KMS-11 (cell line): Measurements from ENCODE around the gene ZNF678.

ENCODE experiments used
- H2AFZ ChIP-seq: fragments of 200-600 bp; sonication (generic); 2 replicates; pipeline ENCODE4 v1.6.1; 2016; ENCODE audit warnings: antibody characterized with exemption, mixed run types, low read depth
- H3K27ac ChIP-seq: fragments of 200-600 bp; sonication (generic); 2 replicates; pipeline ENCODE4 v1.6.1; 2016; ENCODE audit warnings: mild to moderate bottlenecking, mixed run types
- H3K27me3 ChIP-seq: fragments of 200-600 bp; sonication (generic); 2 replicates; pipeline ENCODE4 v1.6.1; 2017; ENCODE audit warnings: mild to moderate bottlenecking, low read depth, mixed run types, moderate library complexity; ENCODE audit not compliant: insufficient read depth
- H3K36me3 ChIP-seq: fragments of 200-600 bp; sonication (generic); 2 replicates; pipeline ENCODE4 v1.6.1; 2017; ENCODE audit warnings: mild to moderate bottlenecking, mixed run types; ENCODE audit not compliant: insufficient read depth
- H3K4me1 ChIP-seq: fragments of 200-600 bp; sonication (generic); 2 replicates; pipeline ENCODE4 v1.6.1; 2016; ENCODE audit warnings: mild to moderate bottlenecking, low read depth, mixed run types; ENCODE audit not compliant: poor library complexity, severe bottlenecking
- H3K4me2 ChIP-seq: fragments of 200-600 bp; sonication (generic); 2 replicates; pipeline ENCODE4 v1.7.0; 2016; ENCODE audit warnings: mild to moderate bottlenecking, mixed run types
- H3K4me3 ChIP-seq: fragments of 200-600 bp; sonication (generic); IDR thresholded peaks from 2 replicates; pipeline ENCODE4 v1.6.1; 2017; ENCODE audit warnings: low read depth, low read length, mixed read lengths; ENCODE audit not compliant: insufficient read depth
- H3K79me2 ChIP-seq: fragments of 200-600 bp; sonication (generic); 2 replicates; pipeline ENCODE4 v1.6.1; 2016; ENCODE audit warnings: low read depth, mixed run types; ENCODE audit not compliant: insufficient read depth
- H3K9ac ChIP-seq: fragments of 200-600 bp; sonication (generic); 2 replicates; pipeline ENCODE4 v1.6.1; 2016; ENCODE audit warnings: mild to moderate bottlenecking, mixed run types
- H4K20me1 ChIP-seq: fragments of 200-600 bp; sonication (generic); 2 replicates; pipeline ENCODE4 v1.6.1; 2016; ENCODE audit warnings: mild to moderate bottlenecking, mixed run types; ENCODE audit not compliant: insufficient read depth
- TF ChIP-seq, protein P1 (sequence below): fragments of 200-600 bp; sonication (generic); conservative IDR thresholded peaks from 2 replicates; pipeline ENCODE4 v1.6.1; 2017; ENCODE audit warnings: low read depth, mild to moderate bottlenecking, antibody characterized with exemption, low read length, moderate library complexity, mixed read lengths

Gene ZNF678

DNA sequence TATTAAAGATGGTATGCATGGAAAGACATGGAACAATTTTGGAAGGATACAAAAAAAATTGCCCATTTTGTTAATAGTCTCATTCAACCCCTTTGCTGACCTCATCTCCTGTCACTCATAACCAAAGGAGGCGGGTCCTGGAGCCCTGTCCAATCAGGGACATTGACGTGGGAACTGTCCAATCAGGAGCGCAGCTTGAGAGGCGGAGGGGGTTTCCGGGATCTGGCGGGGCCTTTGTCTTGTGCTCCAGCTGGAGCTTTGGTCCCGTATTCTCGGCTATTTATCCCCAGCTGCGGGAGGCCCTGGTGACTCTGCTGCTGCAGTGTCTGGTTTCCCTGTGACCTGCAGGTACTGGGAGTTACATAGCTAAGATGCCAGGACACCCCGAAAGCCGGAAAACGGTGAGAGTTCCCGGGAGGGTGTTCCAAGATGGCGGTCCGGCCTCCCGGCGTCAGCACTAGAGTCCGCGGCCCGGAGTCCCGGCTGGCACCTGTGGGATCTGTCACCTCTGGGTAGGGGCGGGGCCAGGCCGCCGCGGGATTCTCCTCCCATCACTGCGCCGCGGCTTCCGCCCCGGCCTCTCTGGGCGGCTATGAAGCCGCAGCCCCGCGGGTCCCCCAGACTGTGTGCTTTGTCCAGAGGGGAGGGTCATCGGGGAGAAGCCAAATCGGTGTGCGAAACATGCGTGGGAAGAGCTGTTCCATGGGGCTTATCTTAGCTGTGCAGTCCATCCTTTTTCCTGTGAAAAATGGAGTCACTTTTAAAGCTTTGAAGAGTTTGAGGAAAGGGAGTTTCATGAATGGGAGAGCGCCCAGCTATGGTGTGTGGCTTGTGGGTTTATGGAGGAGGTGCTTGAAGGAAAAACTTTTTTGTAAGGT is at the start of gene ZNF678:
Gene ZNF678, plus strand, starts transcription at position 233 of the 878 bp plus-strand sequence. CDS start 87,436 bp downstream, outside the sequence.
- Histone ChIP-seq H2AFZ (peak within 1 kb of the TSS; percentile 90), H3K4me1 (peaks cover 10% of the 10 kb centered on the region), H3K27ac (peak within 1 kb of the TSS; percentile 92), H4K20me1 (no peaks in the 10 kb centered on the region), H3K9ac (peak within 1 kb of the TSS; percentile 91), H3K4me3 (peak within 1 kb of the TSS; percentile 96), H3K36me3 (no peaks in the 10 kb centered on the region), H3K4me2 (peak within 1 kb of the TSS; percentile 63), H3K27me3 (no peaks in the 10 kb centered on the region), H3K79me2 (peaks cover 6% of the 10 kb centered on the region; the same call in 1 of the 2 replicates)
- TF ChIP-seq, protein P1, sequence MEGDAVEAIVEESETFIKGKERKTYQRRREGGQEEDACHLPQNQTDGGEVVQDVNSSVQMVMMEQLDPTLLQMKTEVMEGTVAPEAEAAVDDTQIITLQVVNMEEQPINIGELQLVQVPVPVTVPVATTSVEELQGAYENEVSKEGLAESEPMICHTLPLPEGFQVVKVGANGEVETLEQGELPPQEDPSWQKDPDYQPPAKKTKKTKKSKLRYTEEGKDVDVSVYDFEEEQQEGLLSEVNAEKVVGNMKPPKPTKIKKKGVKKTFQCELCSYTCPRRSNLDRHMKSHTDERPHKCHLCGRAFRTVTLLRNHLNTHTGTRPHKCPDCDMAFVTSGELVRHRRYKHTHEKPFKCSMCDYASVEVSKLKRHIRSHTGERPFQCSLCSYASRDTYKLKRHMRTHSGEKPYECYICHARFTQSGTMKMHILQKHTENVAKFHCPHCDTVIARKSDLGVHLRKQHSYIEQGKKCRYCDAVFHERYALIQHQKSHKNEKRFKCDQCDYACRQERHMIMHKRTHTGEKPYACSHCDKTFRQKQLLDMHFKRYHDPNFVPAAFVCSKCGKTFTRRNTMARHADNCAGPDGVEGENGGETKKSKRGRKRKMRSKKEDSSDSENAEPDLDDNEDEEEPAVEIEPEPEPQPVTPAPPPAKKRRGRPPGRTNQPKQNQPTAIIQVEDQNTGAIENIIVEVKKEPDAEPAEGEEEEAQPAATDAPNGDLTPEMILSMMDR = no peak

DNA sequence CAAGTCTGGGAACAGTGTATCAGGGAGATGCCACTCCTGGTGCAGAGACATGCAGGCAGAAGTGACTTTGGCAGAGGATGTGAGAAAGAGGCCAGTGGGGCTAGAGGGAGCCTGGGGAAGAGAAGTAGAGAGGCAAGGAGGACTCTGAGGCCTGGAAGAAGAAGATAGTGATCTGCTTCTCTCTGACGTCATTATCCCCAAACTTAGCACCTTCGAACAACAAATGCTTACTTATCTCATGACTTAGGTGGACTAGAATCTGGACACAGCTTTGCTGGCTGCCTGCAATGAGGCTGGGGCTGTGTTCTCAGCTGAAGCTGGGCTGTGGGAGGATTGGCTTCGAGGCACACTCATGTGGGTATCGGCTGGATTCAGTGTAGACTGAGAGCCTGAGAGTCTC is 44.5 kb upstream of the ZNF678 start:
- no peak overlapping the region for H3K9ac ChIP-seq
- H3K79me2 ChIP-seq = no peaks in the 10 kb centered on the region
- H3K36me3 ChIP-seq = no peaks in the 10 kb centered on the region
- no peaks in the 10 kb centered on the region for H3K27me3 ChIP-seq
- H4K20me1 ChIP-seq = no peaks in the 10 kb centered on the region
- no peak overlapping the region for H3K27ac ChIP-seq
- no peak overlapping the region for H3K4me2 ChIP-seq
- no peak overlapping the region for H2AFZ ChIP-seq
- no peaks in the 10 kb centered on the region for H3K4me1 ChIP-seq
- H3K4me3 ChIP-seq = no peak overlapping the region
- TF ChIP-seq, protein P1 = no peak

DNA sequence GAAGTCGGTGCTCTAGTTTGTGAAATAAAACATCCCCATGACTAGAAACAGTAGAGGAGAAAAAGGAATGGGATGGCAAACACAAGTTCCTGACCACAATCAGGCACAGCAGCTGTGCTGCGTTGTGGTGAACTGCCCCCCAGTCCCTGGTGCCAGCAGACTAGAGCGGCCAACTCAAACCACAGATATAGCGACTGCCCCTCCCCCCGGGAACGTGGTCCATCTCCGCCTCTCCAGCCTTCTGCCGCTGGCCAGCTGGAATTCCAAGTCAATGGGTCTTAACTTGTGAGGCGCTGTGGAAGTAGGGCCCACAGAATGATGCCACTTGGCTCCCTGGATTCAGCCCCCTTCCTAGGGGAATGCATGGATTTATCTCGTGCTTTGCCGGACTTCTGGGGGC is 41.6 kb upstream of the ZNF678 start:
- no peaks in the 10 kb centered on the region for H3K27me3 ChIP-seq
- H4K20me1 ChIP-seq = no peaks in the 10 kb centered on the region
- no peak overlapping the region for H2AFZ ChIP-seq
- no peaks in the 10 kb centered on the region for H3K36me3 ChIP-seq
- no peaks in the 10 kb centered on the region for H3K4me1 ChIP-seq
- TF ChIP-seq, protein P1 = no peak
- no peak overlapping the region for H3K4me3 ChIP-seq
- H3K4me2 ChIP-seq = no peak overlapping the region
- no peaks in the 10 kb centered on the region for H3K79me2 ChIP-seq
- no peak overlapping the region for H3K27ac ChIP-seq
- H3K9ac ChIP-seq = no peak overlapping the region

DNA sequence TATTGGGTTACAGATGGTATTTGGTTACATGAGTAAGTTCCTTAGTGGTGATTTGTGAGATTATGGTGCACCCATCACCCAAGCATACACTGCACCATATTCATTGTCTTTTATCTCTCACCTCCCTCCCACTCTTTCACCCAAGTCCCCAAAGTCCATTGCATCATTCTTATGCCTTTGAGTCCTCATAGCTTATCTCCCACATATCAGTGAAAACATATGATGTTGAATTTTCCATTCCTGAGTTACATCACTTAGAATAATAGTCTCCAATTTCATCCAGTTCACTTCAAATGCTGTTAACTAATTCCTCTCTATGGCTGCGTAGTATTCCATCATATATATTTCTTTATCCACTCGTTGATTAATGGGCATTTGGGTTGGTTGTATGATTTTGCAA is 36.8 kb upstream of the ZNF678 start:
- Histone ChIP-seq H3K4me3 (no peak overlapping the region), H4K20me1 (no peaks in the 10 kb centered on the region), H3K79me2 (no peaks in the 10 kb centered on the region), H3K9ac (no peak overlapping the region), H3K4me1 (no peaks in the 10 kb centered on the region), H3K27me3 (no peaks in the 10 kb centered on the region), H3K4me2 (no peak overlapping the region), H3K27ac (no peak overlapping the region), H3K36me3 (peaks cover 3% of the 10 kb centered on the region; the same call in 1 of the 2 replicates), H2AFZ (no peak overlapping the region)
- TF ChIP-seq, protein P1 = no peak
